Lower lobe of right lung (tissue), 2 donors: ENCODE measurements around the gene SENP8. TPM values are rescaled to one million over a fixed set of nuclear protein-coding genes. Genes with fewer than 3 reads are reported as not detected.
A peak's percentile ranks its signal among the peaks of the same experiment; 100 is the strongest.

Experiments used
- ATAC-seq, 2 donors: fragments of 200-7000 bp; cut with Tn5 transposase; one replicate each; pipeline ENCODE4 v1.9.1; 2020 to 2022; ENCODE audit warnings: mild to moderate bottlenecking in 2 of 2, moderate library complexity in 2 of 2
- DNase-seq: peaks from one replicate; pipeline ENCODE4 v3.0.0-alpha.2; 2020
- H3K27ac ChIP-seq: fragments of 200-600 bp; one replicate; pipeline ENCODE4 v1.8.0; 2022
- H3K27me3 ChIP-seq: fragments of 200-600 bp; one replicate; pipeline ENCODE4 v1.8.0; 2022; ENCODE audit warnings: low read depth
- H3K36me3 ChIP-seq: fragments of 200-600 bp; one replicate; pipeline ENCODE4 v1.8.0; 2022; ENCODE audit warnings: mild to moderate bottlenecking
- H3K4me1 ChIP-seq: fragments of 200-600 bp; one replicate; pipeline ENCODE4 v1.8.0; 2022
- H3K4me3 ChIP-seq: fragments of 200-600 bp; one replicate; pipeline ENCODE4 v1.8.0; 2022; ENCODE audit warnings: mild to moderate bottlenecking
- H3K9me3 ChIP-seq: fragments of 200-600 bp; one replicate; pipeline ENCODE4 v1.8.0; 2022
- intact Hi-C: fragments of 100-400 bp; cut with DNase I; formaldehyde crosslinking; loops from one replicate; pipeline ENCODE4 v1.11.0; 2022
- total RNA-seq: library from RNA; stranded (reverse); fragmentation: NEBNext Ultra II Directional; extraction: Animal tissue kit (Norgen Biotek cat#: 25700); gene quantifications from one replicate; pipeline ENCODE4 v1.2.1, GENCODE V29; 2021
- TF ChIP-seq, protein P1 (sequence below): fragments of 200-600 bp; IDR thresholded peaks from one replicate; pipeline ENCODE4 v1.8.0; 2022; ENCODE audit warnings: antibody characterized with exemption, mild to moderate bottlenecking
- donor health status: DM: no; HTN: yes; CAD: no; lungs with severe emphysema.

The SENP8 gene
- total RNA-seq, 1 donor from 2014 or later, result 3.6 TPM

- Histone ChIP-seq H3K4me1 (peaks cover 3% of the 10 kb centered on the region), H3K27ac (no peak overlapping the region), H3K9me3 (no peaks in the 10 kb centered on the region), H3K4me3 (no peak overlapping the region), H3K36me3 (no peaks in the 10 kb centered on the region), H3K27me3 (no peaks in the 10 kb centered on the region)
- DNase-seq (no peak), ATAC-seq (no peak)
- TF ChIP-seq, protein P1, sequence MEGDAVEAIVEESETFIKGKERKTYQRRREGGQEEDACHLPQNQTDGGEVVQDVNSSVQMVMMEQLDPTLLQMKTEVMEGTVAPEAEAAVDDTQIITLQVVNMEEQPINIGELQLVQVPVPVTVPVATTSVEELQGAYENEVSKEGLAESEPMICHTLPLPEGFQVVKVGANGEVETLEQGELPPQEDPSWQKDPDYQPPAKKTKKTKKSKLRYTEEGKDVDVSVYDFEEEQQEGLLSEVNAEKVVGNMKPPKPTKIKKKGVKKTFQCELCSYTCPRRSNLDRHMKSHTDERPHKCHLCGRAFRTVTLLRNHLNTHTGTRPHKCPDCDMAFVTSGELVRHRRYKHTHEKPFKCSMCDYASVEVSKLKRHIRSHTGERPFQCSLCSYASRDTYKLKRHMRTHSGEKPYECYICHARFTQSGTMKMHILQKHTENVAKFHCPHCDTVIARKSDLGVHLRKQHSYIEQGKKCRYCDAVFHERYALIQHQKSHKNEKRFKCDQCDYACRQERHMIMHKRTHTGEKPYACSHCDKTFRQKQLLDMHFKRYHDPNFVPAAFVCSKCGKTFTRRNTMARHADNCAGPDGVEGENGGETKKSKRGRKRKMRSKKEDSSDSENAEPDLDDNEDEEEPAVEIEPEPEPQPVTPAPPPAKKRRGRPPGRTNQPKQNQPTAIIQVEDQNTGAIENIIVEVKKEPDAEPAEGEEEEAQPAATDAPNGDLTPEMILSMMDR, result no peak
- intact Hi-C loops, result no loop called here
These were observed 40.3 kb upstream of the SENP8 start for GRCh38 chr15:72077950-72078349.

- no peak overlapping the region for H3K27ac ChIP-seq
- intact Hi-C loops, result no loop called here
- TF ChIP-seq, protein P1, result no peak
These were observed 39.3 kb upstream of the SENP8 start for GRCh38 chr15:72078887-72079286.

GRCh38 chr15:72082176-72082575 is 36.0 kb upstream of the SENP8 start:
- TF ChIP-seq, protein P1, result no peak
- Histone ChIP-seq H3K36me3 (no peaks in the 10 kb centered on the region), H3K4me3 (no peak overlapping the region), H3K9me3 (no peaks in the 10 kb centered on the region), H3K27me3 (no peaks in the 10 kb centered on the region), H3K27ac (no peak overlapping the region), H3K4me1 (peaks cover 3% of the 10 kb centered on the region)
- ATAC-seq, result no peak
- no peak for DNase-seq
- intact Hi-C loops, result no loop called here

More at GRCh38 chr15:72078887-72079286, 39.3 kb upstream of the SENP8 start:
- no peaks in the 10 kb centered on the region for H3K27me3 ChIP-seq
- no peaks in the 10 kb centered on the region for H3K9me3 ChIP-seq
- peaks cover 3% of the 10 kb centered on the region for H3K4me1 ChIP-seq
- no peak overlapping the region for H3K4me3 ChIP-seq
- no peaks in the 10 kb centered on the region for H3K36me3 ChIP-seq
- ATAC-seq, result no peak
- DNase-seq, result no peak

DNA sequence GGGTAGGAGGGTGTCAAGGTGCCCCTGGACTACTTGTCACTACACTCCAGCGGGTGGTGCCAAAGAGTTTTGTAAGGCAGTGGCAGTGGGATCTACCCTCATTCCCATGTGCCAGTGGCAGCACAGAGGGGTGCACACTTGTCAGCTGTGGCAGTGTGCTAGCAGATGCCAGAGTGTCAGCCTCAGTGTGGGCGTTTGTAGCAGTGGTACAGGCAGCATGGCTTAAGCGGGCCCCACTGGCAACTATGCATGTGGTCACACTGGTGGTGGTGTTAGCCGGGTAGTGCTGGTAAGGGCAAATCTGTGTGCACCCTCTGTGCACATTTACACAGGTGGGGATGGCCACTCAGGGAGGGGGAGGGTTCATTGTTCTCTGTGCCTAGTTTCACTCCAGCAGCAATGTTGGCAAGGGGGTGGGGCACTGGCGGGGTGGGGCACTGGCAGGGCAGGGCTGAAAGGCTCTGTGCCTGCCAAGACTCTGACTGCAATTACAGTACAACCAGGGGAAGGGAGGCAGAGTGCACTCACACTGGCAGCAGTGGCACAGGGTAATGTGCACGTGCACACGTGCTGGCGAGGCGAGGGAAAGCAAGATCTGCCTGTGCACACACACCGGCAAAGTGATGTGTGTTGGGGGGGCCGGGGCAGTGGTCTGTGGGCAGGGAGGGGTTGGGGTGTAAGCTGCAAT is 32.0 kb upstream of the SENP8 start:
- H3K36me3 ChIP-seq, result no peaks in the 10 kb centered on the region

GRCh38 chr15:72086920-72087648 is 31.1 kb upstream of the SENP8 start:
- TF ChIP-seq, protein P1, result no peak
- Histone ChIP-seq H3K36me3 (no peaks in the 10 kb centered on the region), H3K4me1 (peaks cover 13% of the 10 kb centered on the region), H3K9me3 (no peaks in the 10 kb centered on the region), H3K27ac (no peak overlapping the region), H3K27me3 (no peaks in the 10 kb centered on the region), H3K4me3 (no peak overlapping the region)
- ATAC-seq (peak; percentile 80 to 91), DNase-seq (peak; percentile 53)
- intact Hi-C loops, result no loop called here

More for the DNA sequence above, 32.0 kb upstream of the SENP8 start:
- intact Hi-C loops, result no loop called here
- peak; percentile 53 for DNase-seq
- ATAC-seq, result peak; percentile 68 to 80
- TF ChIP-seq, protein P1, result no peak
- Histone ChIP-seq H3K27ac (no peak overlapping the region), H3K4me1 (peaks cover 13% of the 10 kb centered on the region), H3K27me3 (no peaks in the 10 kb centered on the region), H3K9me3 (no peaks in the 10 kb centered on the region), H3K4me3 (no peak overlapping the region)
